H1 (cell line): ENCODE results near the gene ITGA3.

Experiments
- BACH1 ChIP-seq: IDR thresholded peaks from 2 replicates; pipeline ENCODE4 v1.6.1; 2012; ENCODE audit warnings: low read length, improper control_type of control experiment
- CHD2 ChIP-seq: IDR thresholded peaks from 2 replicates; pipeline ENCODE4 v1.6.1; 2012; ENCODE audit warnings: low read length, improper control_type of control experiment
- CTCF ChIP-seq, 3 experiments: IDR thresholded peaks; 1 replicate in 2 of 3; 2 replicates in 1 of 3; pipeline versions ENCODE4 v1.5.1 to v1.6.1; 2011; ENCODE audit warnings: low read length in 3 of 3, mild to moderate bottlenecking in 3 of 3, inconsistent platforms in 2 of 3, low read depth in 1 of 3, moderate library complexity in 1 of 3; ENCODE audit not compliant: insufficient read depth in 1 of 3; ENCODE audit errors: control extremely low read depth in 1 of 3
- EP300 ChIP-seq, 2 experiments: IDR thresholded peaks; 1 replicate in 1 of 2; 2 replicates in 1 of 2; pipeline ENCODE4 v1.6.1; 2011 to 2012; ENCODE audit warnings: low read depth in 2 of 2, low read length in 2 of 2, mild to moderate bottlenecking in 2 of 2, borderline replicate concordance in 1 of 2, inconsistent platforms in 1 of 2, moderate library complexity in 1 of 2
- POLR2AphosphoS5 ChIP-seq: IDR thresholded peaks from 2 replicates; pipeline ENCODE4 v1.6.1; 2011; ENCODE audit warnings: low read depth, low read length
- RAD21 ChIP-seq, 2 experiments: IDR thresholded peaks in 1 of 2; conservative IDR thresholded peaks in 1 of 2; 2 replicates each; pipeline ENCODE4 v1.6.1; 2011; ENCODE audit warnings: low read depth in 2 of 2, low read length in 2 of 2, improper control_type of control experiment in 1 of 2, inconsistent platforms in 1 of 2, mild to moderate bottlenecking in 1 of 2, moderate library complexity in 1 of 2
- SAP30 ChIP-seq: fragments of 300-600 bp; sonication (generic); IDR thresholded peaks from 2 replicates; pipeline ENCODE4 v1.7.1; 2012; ENCODE audit warnings: low read length, moderate library complexity, mild to moderate bottlenecking, inconsistent platforms; ENCODE audit not compliant: insufficient read depth, insufficient replicate concordance
- SIN3A ChIP-seq, 2 experiments: IDR thresholded peaks in 1 of 2; conservative IDR thresholded peaks in 1 of 2; 2 replicates each; pipeline ENCODE4 v1.6.1; 2011 to 2012; ENCODE audit warnings: low read length in 2 of 2, improper control_type of control experiment in 1 of 2, low read depth in 1 of 2, mild to moderate bottlenecking in 1 of 2
- TAF1 ChIP-seq: IDR thresholded peaks from 2 replicates; pipeline ENCODE4 v1.6.1; 2011; ENCODE audit warnings: mild to moderate bottlenecking, low read depth, low read length

- TF ChIP-seq TAF1 = no peak
- TF ChIP-seq CTCF (IDR thresholded peaks at IDR 0.05; ENCODE audit: control extremely low read depth in 1 of 3, insufficient read depth in 1 of 3, low read depth in 1 of 3, low read length in 3 of 3) = no peak
- TF ChIP-seq CHD2 = no peak
- TF ChIP-seq SAP30 = no peak
- no peak for TF ChIP-seq EP300 (IDR thresholded peaks at IDR 0.05; ENCODE audit: borderline replicate concordance in 1 of 2, low read depth in 2 of 2, low read length in 2 of 2)
- TF ChIP-seq POLR2AphosphoS5 = no peak
- no peak for TF ChIP-seq SIN3A (conservative IDR thresholded peaks at IDR 0.05 in 1 of 2, IDR thresholded peaks at IDR 0.05 in 1 of 2; ENCODE audit: low read depth in 1 of 2, low read length in 2 of 2)
- TF ChIP-seq BACH1 = no peak
- TF ChIP-seq RAD21 (IDR thresholded peaks at IDR 0.05 in 1 of 2, conservative IDR thresholded peaks at IDR 0.05 in 1 of 2; ENCODE audit: low read depth in 2 of 2, low read length in 2 of 2) = no peak
These were observed 25.8 kb downstream of the ITGA3 start for GRCh38 chr17:50081757-50082156.
